Measurements from ENCODE around the gene MDGA2. TPM values are rescaled to one million over a fixed set of nuclear protein-coding genes. Genes with fewer than 3 reads are reported as not detected.

Gene MDGA2
- total RNA-seq, 1 donor from 2014 or later, result 8.7 TPM

DNA sequence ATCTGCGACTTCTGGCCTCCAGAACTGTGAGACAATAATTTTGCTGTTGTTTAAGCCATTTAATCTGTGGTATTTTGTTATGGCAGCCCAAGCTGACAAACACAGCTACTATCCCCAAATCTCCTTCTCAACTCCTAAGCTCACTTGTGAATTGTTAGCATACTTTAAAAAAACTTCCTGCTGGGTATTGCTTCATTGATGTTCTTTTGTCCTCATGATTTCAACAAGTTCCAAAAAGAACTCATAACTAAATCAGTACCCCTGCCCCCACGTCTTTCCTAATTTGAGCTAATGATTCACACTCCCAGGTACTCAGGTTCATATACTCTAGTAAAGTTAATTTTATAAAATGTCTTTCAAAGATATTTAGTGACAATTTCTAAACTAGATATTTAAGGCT, 125.5 kb downstream of the MDGA2 start:
- Mint-ChIP-seq H3K4me1 (peaks cover 11% of the 10 kb centered on the region), H3K27ac (ENCODE audit: unreplicated experiment) (no peak overlapping the region), H3K36me3 (ENCODE audit: low read depth) (no peaks in the 10 kb centered on the region), H3K9me3 (no peaks in the 10 kb centered on the region), H3K4me3 (no peak overlapping the region), H3K27me3 (ENCODE audit: low read depth) (no peaks in the 10 kb centered on the region)
- DNase-seq (ENCODE audit: low read depth, low spot score), result no peak
- TF ChIP-seq, protein P1, sequence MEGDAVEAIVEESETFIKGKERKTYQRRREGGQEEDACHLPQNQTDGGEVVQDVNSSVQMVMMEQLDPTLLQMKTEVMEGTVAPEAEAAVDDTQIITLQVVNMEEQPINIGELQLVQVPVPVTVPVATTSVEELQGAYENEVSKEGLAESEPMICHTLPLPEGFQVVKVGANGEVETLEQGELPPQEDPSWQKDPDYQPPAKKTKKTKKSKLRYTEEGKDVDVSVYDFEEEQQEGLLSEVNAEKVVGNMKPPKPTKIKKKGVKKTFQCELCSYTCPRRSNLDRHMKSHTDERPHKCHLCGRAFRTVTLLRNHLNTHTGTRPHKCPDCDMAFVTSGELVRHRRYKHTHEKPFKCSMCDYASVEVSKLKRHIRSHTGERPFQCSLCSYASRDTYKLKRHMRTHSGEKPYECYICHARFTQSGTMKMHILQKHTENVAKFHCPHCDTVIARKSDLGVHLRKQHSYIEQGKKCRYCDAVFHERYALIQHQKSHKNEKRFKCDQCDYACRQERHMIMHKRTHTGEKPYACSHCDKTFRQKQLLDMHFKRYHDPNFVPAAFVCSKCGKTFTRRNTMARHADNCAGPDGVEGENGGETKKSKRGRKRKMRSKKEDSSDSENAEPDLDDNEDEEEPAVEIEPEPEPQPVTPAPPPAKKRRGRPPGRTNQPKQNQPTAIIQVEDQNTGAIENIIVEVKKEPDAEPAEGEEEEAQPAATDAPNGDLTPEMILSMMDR (conservative IDR thresholded peaks at IDR 0.05), result no peak

DNA sequence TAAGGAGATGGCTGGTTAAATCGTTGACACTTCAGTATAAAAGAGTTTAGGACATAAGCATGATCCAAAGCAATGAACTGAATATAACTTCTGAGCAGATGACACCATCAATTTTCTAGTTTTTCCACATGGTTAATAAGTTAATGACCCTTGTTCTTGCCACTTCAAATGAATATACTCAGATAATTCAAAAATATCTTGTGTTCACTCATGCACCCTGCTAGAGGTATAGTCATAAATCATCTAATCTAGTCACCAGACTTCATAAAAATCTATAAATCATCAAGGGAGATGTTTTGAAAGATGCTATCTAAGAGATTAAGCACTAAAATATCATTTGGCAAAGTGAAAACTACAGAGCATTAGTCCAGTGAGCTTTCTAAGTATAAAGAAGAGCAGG, 131.9 kb downstream of the MDGA2 start:
- no peak for DNase-seq (ENCODE audit: low read depth, low spot score)
- Mint-ChIP-seq H3K36me3 (ENCODE audit: low read depth) (no peaks in the 10 kb centered on the region), H3K27ac (ENCODE audit: unreplicated experiment) (no peak overlapping the region), H3K27me3 (ENCODE audit: low read depth) (no peaks in the 10 kb centered on the region), H3K4me3 (peak overlapping the region; percentile 0), H3K9me3 (no peaks in the 10 kb centered on the region), H3K4me1 (peaks cover 39% of the 10 kb centered on the region)
- TF ChIP-seq, protein P1 (conservative IDR thresholded peaks at IDR 0.05), result no peak

DNA sequence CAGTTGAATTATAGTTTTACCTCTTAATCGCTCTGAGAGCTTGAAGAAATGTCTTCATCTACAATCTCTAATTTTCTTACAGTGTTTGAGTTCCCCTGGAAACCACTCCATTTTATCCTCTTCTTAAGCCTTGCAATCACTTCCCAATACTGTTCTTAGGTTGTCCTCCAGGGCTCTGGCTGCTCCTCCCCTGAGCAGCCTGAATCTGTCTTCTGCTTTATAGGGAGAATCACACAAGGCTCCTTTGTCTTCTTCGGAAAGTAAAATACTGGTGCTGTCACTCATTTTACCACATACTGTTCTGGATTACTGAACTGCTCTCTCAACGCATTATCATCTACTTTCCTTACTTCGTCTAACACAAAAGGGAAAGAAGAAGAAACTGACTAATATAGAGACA, 133.7 kb downstream of the MDGA2 start:
- Mint-ChIP-seq H3K27me3 (ENCODE audit: low read depth) (no peaks in the 10 kb centered on the region), H3K4me1 (peaks cover 38% of the 10 kb centered on the region), H3K4me3 (peak overlapping the region; percentile 7), H3K27ac (ENCODE audit: unreplicated experiment) (peak overlapping the region; percentile 96), H3K9me3 (no peaks in the 10 kb centered on the region), H3K36me3 (ENCODE audit: low read depth) (no peaks in the 10 kb centered on the region)
- TF ChIP-seq, protein P1 (conservative IDR thresholded peaks at IDR 0.05), result no peak
- peak; percentile 5 for DNase-seq (ENCODE audit: low read depth, low spot score)

DNA sequence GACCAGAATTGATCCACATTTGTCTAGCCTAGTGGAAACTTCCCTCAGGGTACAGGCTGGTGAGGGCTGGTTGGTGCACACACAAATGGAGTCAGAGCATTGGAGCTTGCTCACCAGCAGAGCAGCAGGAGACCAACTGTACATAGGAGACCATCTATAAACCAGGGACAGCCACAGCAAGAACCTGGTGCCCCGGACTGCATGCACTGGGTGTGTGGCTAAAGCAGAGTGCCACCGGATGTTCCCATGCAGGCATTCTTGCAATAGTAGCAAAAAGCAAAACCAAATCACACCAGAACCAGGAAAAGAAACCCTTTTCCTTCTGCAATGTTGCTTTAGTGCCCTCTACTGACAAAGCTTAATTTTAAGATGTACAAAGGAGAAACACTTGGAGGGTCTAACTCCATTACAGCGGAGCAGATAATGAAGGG, 136.4 kb downstream of the MDGA2 start:
- TF ChIP-seq, protein P1 (conservative IDR thresholded peaks at IDR 0.05), result peak; percentile 66
- H3K4me1 Mint-ChIP-seq, result peaks cover 30% of the 10 kb centered on the region
- H3K36me3 Mint-ChIP-seq (ENCODE audit: low read depth), result no peaks in the 10 kb centered on the region
- H3K27ac Mint-ChIP-seq (ENCODE audit: unreplicated experiment), result no peak overlapping the region
- H3K9me3 Mint-ChIP-seq, result peaks cover 3% of the 10 kb centered on the region
- DNase-seq (ENCODE audit: low read depth, low spot score), result no peak
- no peaks in the 10 kb centered on the region for H3K27me3 Mint-ChIP-seq (ENCODE audit: low read depth)
- H3K4me3 Mint-ChIP-seq, result no peak overlapping the region

DNA sequence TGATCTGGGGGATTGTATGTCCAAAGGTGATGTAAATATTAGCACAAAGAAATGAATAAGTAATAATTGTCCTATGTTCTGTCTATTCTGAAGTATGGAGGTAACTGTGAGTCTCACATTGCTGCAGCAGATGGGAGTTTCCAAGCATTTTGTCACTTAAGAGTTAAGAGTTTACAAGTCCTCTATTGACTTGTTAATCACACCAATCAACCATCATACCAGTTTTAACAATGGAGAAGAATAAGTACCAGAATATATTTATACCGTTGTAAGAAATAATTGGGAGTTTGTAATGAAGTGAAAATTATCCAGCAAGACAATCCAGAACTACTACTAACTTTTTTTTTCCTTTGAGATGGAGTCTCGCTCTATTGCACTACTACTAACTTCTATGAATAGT, 139.1 kb downstream of the MDGA2 start:
- DNase-seq (ENCODE audit: low read depth, low spot score), result no peak
- H3K9me3 Mint-ChIP-seq, result peaks cover 8% of the 10 kb centered on the region
- no peak overlapping the region for H3K27ac Mint-ChIP-seq (ENCODE audit: unreplicated experiment)
- peaks cover 18% of the 10 kb centered on the region for H3K4me1 Mint-ChIP-seq
- no peak overlapping the region for H3K4me3 Mint-ChIP-seq
- no peaks in the 10 kb centered on the region for H3K27me3 Mint-ChIP-seq (ENCODE audit: low read depth)
- TF ChIP-seq, protein P1 (conservative IDR thresholded peaks at IDR 0.05), result no peak
- peaks cover 7% of the 10 kb centered on the region for H3K36me3 Mint-ChIP-seq (ENCODE audit: low read depth)
